GM12801 (cell line): ENCODE data around the gene RCVRN.

Source experiments
- TF ChIP-seq, protein P1 (sequence below): IDR thresholded peaks from one replicate; pipeline ENCODE4 v1.5.1; 2011; ENCODE audit warnings: control low read depth; ENCODE audit not compliant: insufficient read length; ENCODE audit errors: extremely low read depth

RCVRN gene

DNA sequence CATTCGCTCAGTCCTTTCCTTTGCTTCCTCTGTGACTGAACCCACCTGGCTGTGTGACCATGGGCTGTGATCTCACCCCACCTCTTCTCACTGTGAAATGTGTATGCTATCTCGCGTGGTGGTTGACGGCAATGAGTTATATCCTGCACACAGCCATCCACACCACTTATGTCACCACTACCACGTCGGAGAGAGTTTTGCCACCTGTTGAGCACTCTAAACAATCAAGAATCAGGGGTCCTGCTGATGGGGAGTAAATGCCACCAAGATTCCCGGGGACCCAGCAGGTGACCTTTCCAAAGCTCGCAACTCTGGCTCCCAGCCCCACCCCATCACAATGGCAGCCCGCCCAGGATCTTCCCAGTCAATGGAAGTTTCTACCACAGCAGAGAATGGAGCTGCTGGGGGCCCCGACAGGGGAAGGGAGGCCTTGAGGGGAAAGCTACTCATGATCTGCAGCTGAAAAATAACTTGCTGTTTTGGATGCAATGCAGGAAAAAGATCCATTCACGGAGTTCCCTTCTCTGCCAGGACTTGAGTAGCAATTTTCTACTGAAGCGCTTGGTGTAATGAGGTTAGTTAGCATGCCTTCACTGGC lies 26.2 kb upstream of the RCVRN start:
- TF ChIP-seq, protein P1, sequence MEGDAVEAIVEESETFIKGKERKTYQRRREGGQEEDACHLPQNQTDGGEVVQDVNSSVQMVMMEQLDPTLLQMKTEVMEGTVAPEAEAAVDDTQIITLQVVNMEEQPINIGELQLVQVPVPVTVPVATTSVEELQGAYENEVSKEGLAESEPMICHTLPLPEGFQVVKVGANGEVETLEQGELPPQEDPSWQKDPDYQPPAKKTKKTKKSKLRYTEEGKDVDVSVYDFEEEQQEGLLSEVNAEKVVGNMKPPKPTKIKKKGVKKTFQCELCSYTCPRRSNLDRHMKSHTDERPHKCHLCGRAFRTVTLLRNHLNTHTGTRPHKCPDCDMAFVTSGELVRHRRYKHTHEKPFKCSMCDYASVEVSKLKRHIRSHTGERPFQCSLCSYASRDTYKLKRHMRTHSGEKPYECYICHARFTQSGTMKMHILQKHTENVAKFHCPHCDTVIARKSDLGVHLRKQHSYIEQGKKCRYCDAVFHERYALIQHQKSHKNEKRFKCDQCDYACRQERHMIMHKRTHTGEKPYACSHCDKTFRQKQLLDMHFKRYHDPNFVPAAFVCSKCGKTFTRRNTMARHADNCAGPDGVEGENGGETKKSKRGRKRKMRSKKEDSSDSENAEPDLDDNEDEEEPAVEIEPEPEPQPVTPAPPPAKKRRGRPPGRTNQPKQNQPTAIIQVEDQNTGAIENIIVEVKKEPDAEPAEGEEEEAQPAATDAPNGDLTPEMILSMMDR = no peak

DNA sequence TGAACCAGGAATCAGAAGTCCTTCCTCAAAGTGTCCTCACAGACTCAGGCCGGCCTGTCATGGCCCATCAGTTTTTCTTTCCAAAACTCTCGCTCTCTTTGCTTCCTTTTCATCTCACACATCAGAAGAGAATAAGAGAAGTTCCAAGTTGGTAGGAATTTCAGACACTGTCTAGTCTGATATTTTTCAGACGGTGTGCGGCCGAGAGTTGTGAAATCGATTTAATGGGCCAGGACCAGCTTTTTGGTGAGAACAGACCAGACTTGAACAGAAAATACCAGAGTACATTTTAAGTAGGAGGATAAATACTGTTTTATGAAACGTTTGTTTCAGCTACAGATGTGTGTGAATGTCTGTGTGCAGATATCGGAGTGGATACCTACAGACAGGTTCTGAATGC lies 24.8 kb upstream of the RCVRN start:
- TF ChIP-seq, protein P1 = no peak

DNA sequence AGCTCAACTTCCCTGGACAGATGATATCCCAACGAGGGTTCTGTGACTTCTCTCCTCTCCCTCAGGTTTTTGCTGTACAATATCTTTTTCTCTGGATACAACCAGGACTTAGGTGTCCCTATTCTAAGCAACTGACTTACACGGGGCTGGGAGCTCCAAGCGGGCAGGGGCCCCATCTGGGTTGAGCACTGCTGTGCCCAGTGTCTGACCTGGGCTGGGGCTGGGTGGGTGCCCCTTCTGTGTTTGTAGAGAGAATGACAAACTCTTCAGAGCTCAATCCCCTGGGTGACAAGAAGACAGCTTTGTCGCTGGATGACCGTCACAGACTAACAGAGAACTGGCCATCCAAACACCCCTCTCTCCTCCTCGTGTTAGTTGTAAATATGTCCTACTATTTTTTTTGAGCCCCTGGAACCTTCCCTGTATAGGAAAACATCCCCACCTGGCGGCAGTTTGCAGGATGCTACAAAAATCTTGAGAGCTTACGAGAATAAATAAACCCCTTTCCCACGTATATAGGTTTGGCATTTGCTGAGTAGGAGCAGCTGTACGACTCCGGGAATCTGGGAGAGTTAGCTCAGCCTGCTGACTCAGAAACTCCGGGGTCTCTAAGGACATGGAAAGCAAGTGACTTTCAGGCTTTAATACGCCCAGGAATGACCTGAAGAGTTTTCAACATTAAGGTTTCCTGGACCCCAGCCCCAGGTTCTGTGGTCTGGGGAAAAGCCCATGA lies 23.7 kb upstream of the RCVRN start:
- TF ChIP-seq, protein P1 = no peak

DNA sequence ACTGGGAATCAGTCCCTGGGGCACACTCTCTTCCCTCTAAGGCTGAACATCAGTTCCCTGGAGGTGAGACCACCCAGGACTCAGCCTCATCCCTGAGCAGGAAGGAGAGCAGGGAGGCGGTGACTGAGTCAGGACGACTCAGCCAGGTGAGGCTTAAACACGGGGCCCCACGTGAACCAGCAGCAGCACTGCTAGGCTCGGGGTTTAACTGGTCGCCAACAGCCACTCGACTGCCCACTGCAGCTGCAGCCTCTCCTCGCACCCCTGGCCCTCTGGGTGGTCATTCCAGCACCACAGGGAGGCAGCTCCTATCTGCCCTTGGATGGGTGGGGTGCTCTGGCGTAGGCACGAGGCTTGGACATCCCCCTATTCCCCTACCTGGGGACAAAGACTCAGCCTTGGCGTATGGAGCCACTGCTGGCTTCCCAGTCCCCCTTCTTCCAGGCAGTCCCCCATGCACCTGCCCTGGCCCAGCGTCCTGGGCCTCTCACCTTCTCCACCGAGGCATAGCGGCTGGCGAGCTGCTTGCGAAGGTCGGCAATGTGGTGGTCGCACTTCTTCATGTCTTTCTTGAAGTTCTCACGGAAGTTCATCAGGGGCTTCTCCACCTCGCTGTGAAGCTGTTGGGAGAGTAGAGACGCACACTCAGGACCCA lies 21.2 kb upstream of the RCVRN start:
- TF ChIP-seq, protein P1 = no peak

DNA sequence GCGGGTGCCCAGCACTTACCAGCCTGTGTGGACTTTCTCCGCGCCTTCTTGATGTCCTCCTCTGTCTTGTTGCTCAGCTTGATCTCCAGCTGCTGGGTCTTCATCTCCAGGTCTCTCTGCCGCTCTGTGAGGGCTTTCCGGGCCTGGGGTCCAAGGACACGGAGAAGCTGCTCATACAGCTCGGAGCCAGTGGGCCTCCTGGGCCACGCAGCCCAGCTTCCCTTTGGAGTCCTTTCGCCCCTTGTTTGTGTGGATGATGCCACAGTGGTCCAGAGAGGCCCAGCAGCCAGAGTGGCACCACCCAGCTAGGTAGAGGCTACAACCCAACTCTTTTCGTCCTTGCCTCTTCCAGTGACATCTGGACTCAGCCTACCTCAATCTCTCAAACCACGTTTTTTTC lies 20.4 kb upstream of the RCVRN start:
- TF ChIP-seq, protein P1 = no peak

DNA sequence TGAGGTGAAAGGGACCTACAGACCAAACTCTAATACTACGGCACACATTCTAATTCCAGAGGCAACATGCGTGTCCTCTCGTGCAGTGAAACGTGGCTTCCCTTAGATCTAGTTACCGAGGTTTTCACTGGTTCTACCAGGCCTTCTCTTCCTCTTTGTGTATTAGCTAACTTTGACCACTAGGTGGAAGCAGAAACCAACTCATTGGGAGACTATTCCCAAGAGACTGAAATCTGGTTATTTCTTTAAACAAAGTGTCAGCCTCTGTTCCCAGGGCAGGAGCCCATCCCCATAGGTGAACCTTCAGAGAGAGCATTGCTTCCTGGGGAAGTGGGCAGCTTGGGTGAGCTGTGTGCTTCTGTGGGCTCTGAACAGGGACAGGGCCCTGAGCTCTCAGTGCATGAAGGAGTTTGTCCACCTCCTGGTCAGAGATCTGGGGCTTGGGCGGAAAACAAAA lies 19.7 kb upstream of the RCVRN start:
- TF ChIP-seq, protein P1 = no peak

DNA sequence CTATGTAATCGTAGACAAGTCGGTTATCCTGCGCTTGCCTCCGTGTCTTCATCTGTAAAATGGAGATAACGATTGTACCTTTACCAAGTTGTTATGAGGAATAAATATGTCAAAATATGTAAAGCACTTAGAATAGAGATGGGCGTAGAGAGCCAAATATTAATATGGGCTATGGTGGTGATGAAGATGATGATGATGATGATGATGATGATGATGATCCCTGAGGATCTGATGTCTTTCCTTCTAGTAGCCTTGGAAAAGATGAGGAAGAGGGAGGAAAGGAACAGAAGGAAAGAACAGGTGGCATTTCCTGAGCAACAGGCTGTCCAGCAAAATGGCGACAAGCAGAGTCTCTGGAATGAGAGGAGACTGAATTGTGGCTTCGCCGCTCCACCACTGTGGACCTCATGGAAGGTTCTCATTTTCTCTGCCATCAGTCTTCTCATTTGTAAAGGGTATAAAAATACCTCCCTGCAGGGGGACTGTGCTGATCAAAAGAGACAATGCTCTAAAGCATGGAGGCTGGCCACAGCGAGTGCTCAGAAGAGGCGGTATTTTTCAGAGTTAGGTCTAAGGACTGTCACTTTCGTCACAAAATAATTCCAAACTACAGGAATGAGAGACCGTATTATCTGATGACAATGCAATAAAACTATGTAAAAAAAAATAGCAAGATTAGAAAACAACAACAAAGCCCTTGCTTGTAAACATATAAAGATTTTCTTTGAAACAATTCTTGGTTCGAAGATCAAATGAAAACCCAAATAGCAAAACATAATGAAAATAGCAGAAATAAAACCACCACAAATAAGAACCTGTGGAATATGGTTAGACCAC lies 17.2 kb upstream of the RCVRN start:
- TF ChIP-seq, protein P1 = no peak
